K562 (cell line): ENCODE results near the gene BMPER. TPM values are rescaled to one million over a fixed set of nuclear protein-coding genes. Genes with fewer than 3 reads are reported as not detected.

Source experiments
- CCAR2 ChIP-seq: fragments of 200-400 bp; formaldehyde crosslinking; IDR thresholded peaks from 2 replicates; pipeline ENCODE4 v1.6.1; 2017; ENCODE audit warnings: mild to moderate bottlenecking, low read depth, low read length
- GATA2 ChIP-seq: sonication (generic); formaldehyde crosslinking; IDR thresholded peaks from 2 replicates; pipeline ENCODE4 v1.4.0; 2020; ENCODE audit warnings: mild to moderate bottlenecking, missing genetic modification reagents
- GTF2F1 ChIP-seq: IDR thresholded peaks from 2 replicates; pipeline ENCODE4 v1.6.1; 2011; ENCODE audit warnings: low read depth, low read length, improper control_type of control experiment
- MCM5 ChIP-seq: fragments of 450-650 bp; IDR thresholded peaks from 2 replicates; pipeline ENCODE4 v1.6.1; 2016; ENCODE audit warnings: low read depth
- PML ChIP-seq: IDR thresholded peaks from 2 replicates; pipeline ENCODE4 v1.6.1; 2012; ENCODE audit warnings: low read length, inconsistent platforms
- RBM39 ChIP-seq: fragments of 200-400 bp; formaldehyde crosslinking; optimal IDR thresholded peaks from 2 replicates; pipeline ENCODE3; 2018; ENCODE audit warnings: low read depth, low read length
- SAFB ChIP-seq: fragments of 200-400 bp; formaldehyde crosslinking; IDR thresholded peaks from 2 replicates; pipeline ENCODE4 v1.6.1; 2017; ENCODE audit warnings: low read depth, low read length, borderline replicate concordance
- ZNF354B ChIP-seq: fragments of 250-450 bp; sonication (Bioruptor Pico); IDR thresholded peaks from 2 replicates; pipeline ENCODE4 v1.4.0; 2020
- ZNF408 ChIP-seq: fragments of 250-450 bp; sonication (Bioruptor Pico); IDR thresholded peaks from 2 replicates; pipeline ENCODE4 v1.4.0; 2020; ENCODE audit warnings: low read depth, mild to moderate bottlenecking, moderate library complexity
- ZNF75A ChIP-seq: fragments of 450-650 bp; formaldehyde crosslinking; IDR thresholded peaks from 2 replicates; pipeline ENCODE4 v1.4.0; 2020; ENCODE audit warnings: mild to moderate bottlenecking
- polyA plus RNA-seq, 8 experiments: library from polyadenylated mRNA; depleted of rRNA in 4 of 8; stranded (reverse) in 5 of 8; unstranded in 3 of 8; fragments of >200 nt; fragmentation: Nextera tagmentation in 2 of 8; fragmentation: Illumina TruSeq in 1 of 8; extraction: Ambion mirVana in 2 of 8; extraction: Trizol in 1 of 8; gene quantifications; 2 replicates each; pipeline versions ENCODE4 v1.2.1 to v1.2.3, GENCODE V29; 2011 to 2014; ENCODE audit warnings: inconsistent platforms in 1 of 8, missing spikeins in 1 of 8
- total RNA-seq, 7 experiments: library from RNA; depleted of rRNA in 6 of 7; stranded (reverse); fragments of >200 nt in 6 of 7; fragmentation: Illumina TruSeq in 2 of 7; extraction: Trizol in 2 of 7; gene quantifications; 2 replicates each; pipeline versions ENCODE4 v1.2.1 to v1.2.3, GENCODE V29; 2011 to 2021; ENCODE audit warnings: low replicate concordance in 1 of 7
- TF ChIP-seq, protein P1 (sequence below): fragments of 200-600 bp; sonication (generic); IDR thresholded peaks from one replicate; pipeline ENCODE4 v1.6.1; 2012; ENCODE audit warnings: mild to moderate bottlenecking, low read depth, low read length, inconsistent platforms
- TF ChIP-seq, protein P2 (sequence below): fragments of 250-450 bp; sonication (Bioruptor Pico); IDR thresholded peaks from 2 replicates; pipeline ENCODE4 v1.4.0; 2020
- TF ChIP-seq, protein P3 (sequence below): fragments of 450-650 bp; formaldehyde crosslinking; conservative IDR thresholded peaks from 2 replicates; pipeline ENCODE4 v1.4.0; 2022; ENCODE audit warnings: mild to moderate bottlenecking, missing genetic modification characterization

The BMPER gene
- total and polyA plus RNA-seq, 9 of the 15 experiments (the other 6 are each of a cell fraction or from before 2014, with no cell fraction given), result not detected

DNA sequence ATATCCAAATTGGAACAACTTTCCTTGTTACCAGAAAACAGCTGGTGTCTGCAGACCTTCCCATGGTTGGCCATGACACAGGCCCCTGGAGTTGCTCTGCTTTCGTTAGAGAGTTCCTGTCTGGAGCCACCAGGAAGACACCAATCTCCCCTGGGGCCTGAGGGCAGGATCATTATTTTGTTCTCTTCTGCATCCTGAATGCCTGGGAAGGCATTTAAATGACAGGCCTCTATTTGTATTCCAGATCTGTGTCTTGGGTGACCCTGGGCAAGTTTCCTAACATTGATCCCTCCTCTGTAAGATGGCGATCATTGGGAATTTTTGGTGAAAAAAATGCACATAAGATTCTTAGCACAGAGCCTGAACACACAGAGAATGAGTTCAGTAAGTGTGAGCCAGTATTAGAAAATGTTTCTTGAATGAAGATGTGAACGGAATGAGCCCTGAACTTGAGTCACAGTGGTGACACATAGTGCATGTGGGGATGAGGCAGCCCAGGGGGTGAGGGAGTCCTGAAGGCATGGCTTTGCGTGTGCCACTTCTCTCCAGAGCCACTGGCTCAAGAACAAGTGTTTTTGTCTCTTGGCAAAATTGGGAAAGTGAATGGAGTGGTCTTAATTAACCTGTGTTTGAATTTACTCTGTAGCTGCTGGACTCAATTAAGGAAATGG lies 28.4 kb downstream of the BMPER start (continued):
- TF ChIP-seq, protein P1, sequence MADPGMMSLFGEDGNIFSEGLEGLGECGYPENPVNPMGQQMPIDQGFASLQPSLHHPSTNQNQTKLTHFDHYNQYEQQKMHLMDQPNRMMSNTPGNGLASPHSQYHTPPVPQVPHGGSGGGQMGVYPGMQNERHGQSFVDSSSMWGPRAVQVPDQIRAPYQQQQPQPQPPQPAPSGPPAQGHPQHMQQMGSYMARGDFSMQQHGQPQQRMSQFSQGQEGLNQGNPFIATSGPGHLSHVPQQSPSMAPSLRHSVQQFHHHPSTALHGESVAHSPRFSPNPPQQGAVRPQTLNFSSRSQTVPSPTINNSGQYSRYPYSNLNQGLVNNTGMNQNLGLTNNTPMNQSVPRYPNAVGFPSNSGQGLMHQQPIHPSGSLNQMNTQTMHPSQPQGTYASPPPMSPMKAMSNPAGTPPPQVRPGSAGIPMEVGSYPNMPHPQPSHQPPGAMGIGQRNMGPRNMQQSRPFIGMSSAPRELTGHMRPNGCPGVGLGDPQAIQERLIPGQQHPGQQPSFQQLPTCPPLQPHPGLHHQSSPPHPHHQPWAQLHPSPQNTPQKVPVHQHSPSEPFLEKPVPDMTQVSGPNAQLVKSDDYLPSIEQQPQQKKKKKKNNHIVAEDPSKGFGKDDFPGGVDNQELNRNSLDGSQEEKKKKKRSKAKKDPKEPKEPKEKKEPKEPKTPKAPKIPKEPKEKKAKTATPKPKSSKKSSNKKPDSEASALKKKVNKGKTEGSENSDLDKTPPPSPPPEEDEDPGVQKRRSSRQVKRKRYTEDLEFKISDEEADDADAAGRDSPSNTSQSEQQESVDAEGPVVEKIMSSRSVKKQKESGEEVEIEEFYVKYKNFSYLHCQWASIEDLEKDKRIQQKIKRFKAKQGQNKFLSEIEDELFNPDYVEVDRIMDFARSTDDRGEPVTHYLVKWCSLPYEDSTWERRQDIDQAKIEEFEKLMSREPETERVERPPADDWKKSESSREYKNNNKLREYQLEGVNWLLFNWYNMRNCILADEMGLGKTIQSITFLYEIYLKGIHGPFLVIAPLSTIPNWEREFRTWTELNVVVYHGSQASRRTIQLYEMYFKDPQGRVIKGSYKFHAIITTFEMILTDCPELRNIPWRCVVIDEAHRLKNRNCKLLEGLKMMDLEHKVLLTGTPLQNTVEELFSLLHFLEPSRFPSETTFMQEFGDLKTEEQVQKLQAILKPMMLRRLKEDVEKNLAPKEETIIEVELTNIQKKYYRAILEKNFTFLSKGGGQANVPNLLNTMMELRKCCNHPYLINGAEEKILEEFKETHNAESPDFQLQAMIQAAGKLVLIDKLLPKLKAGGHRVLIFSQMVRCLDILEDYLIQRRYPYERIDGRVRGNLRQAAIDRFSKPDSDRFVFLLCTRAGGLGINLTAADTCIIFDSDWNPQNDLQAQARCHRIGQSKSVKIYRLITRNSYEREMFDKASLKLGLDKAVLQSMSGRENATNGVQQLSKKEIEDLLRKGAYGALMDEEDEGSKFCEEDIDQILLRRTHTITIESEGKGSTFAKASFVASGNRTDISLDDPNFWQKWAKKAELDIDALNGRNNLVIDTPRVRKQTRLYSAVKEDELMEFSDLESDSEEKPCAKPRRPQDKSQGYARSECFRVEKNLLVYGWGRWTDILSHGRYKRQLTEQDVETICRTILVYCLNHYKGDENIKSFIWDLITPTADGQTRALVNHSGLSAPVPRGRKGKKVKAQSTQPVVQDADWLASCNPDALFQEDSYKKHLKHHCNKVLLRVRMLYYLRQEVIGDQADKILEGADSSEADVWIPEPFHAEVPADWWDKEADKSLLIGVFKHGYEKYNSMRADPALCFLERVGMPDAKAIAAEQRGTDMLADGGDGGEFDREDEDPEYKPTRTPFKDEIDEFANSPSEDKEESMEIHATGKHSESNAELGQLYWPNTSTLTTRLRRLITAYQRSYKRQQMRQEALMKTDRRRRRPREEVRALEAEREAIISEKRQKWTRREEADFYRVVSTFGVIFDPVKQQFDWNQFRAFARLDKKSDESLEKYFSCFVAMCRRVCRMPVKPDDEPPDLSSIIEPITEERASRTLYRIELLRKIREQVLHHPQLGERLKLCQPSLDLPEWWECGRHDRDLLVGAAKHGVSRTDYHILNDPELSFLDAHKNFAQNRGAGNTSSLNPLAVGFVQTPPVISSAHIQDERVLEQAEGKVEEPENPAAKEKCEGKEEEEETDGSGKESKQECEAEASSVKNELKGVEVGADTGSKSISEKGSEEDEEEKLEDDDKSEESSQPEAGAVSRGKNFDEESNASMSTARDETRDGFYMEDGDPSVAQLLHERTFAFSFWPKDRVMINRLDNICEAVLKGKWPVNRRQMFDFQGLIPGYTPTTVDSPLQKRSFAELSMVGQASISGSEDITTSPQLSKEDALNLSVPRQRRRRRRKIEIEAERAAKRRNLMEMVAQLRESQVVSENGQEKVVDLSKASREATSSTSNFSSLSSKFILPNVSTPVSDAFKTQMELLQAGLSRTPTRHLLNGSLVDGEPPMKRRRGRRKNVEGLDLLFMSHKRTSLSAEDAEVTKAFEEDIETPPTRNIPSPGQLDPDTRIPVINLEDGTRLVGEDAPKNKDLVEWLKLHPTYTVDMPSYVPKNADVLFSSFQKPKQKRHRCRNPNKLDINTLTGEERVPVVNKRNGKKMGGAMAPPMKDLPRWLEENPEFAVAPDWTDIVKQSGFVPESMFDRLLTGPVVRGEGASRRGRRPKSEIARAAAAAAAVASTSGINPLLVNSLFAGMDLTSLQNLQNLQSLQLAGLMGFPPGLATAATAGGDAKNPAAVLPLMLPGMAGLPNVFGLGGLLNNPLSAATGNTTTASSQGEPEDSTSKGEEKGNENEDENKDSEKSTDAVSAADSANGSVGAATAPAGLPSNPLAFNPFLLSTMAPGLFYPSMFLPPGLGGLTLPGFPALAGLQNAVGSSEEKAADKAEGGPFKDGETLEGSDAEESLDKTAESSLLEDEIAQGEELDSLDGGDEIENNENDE, result no peak
- TF ChIP-seq MCM5 (no peak), ZNF354B (CRISPR knock-in tag) (no peak), PML (no peak), CCAR2 (no peak), ZNF75A (CRISPR knock-in tag) (no peak), ZNF408 (CRISPR knock-in tag) (no peak), GATA2 (CRISPR knock-in tag) (no peak), RBM39 (no peak), SAFB (no peak), GTF2F1 (no peak)
- TF ChIP-seq, protein P2, sequence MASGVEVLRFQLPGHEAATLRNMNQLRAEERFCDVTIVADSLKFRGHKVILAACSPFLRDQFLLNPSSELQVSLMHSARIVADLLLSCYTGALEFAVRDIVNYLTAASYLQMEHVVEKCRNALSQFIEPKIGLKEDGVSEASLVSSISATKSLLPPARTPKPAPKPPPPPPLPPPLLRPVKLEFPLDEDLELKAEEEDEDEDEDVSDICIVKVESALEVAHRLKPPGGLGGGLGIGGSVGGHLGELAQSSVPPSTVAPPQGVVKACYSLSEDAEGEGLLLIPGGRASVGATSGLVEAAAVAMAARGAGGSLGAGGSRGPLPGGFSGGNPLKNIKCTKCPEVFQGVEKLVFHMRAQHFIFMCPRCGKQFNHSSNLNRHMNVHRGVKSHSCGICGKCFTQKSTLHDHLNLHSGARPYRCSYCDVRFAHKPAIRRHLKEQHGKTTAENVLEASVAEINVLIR (CRISPR knock-in tag), result no peak
- TF ChIP-seq, protein P3, sequence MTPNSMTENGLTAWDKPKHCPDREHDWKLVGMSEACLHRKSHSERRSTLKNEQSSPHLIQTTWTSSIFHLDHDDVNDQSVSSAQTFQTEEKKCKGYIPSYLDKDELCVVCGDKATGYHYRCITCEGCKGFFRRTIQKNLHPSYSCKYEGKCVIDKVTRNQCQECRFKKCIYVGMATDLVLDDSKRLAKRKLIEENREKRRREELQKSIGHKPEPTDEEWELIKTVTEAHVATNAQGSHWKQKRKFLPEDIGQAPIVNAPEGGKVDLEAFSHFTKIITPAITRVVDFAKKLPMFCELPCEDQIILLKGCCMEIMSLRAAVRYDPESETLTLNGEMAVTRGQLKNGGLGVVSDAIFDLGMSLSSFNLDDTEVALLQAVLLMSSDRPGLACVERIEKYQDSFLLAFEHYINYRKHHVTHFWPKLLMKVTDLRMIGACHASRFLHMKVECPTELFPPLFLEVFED (CRISPR knock-in tag), result no peak
